NCI-H2107 treated with DMSO at 0.1 percent for 48 hours (cell line): Measurements from ENCODE around the gene GOLGA6L10.
"Not testable (repeated sequence)": the region's sequence is repeated elsewhere in the genome, so short reads cannot be mapped to it uniquely, and the experiment has no call there.

Experiments
- DNase-seq: peaks from one replicate; lab custom pipeline; 2025; ENCODE audit not compliant: unreplicated experiment; lab: John Stamatoyannopoulos, UW

Gene GOLGA6L10

GRCh38 chr15:82319522-82320278 lies 29.6 kb downstream of the GOLGA6L10 start:
- DNase-seq, result not testable (repeated sequence)

GRCh38 chr15:82318281-82318680 lies 31.0 kb downstream of the GOLGA6L10 start:
- not testable (repeated sequence) for DNase-seq

- DNase-seq, result not testable (repeated sequence)
These were observed 31.8 kb downstream of the GOLGA6L10 start for GRCh38 chr15:82317516-82317915.

GRCh38 chr15:82317091-82317489 lies 32.2 kb downstream of the GOLGA6L10 start:
- no peak for DNase-seq

GRCh38 chr15:82316247-82317090 lies 32.8 kb downstream of the GOLGA6L10 start:
- not testable (repeated sequence) for DNase-seq

- DNase-seq, result no peak
These were observed 33.6 kb downstream of the GOLGA6L10 start for GRCh38 chr15:82315519-82316246.

- no peak for DNase-seq
These were observed 34.3 kb downstream of the GOLGA6L10 start for GRCh38 chr15:82314769-82315518.

DNA sequence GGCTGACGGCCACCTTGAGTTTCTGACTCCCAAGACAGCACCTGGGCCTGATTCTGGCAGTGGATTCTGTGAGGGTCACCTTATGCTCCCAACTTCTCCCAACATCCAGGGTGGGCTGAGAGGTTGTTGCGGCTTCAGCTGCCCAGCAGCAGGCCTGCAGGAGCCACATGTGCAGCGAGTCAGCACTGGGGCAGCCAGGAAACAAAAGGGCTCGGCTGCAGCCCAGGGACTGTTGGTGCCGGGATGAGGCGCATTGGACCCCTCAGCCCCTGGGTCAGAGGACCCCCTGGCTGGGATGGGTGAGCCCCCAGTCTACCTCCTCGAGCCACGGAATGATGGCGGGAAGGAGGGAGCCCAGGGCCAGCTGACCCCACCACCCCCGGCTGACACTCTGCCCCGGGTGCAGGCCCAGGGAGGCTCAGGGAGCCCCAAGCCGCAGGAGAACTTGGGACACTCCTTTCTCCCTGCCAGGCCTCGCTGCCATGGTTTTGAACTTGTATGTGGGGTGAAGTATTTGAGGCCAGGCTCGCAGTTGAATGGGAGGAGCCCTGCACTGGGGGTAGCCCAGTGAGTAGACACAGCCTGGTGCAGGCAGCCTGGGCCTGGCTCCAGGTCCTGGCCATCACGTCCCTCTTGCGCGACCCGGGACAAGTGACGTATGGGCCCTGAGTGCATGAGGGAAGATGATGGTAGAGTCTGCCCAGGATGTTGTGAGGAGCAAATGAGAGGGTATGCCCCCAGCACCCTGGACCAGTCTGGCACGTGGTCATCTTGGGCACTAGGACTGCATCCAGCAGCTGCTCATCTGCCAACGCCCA lies 35.1 kb downstream of the GOLGA6L10 start:
- DNase-seq, result not testable (repeated sequence)

- no peak for DNase-seq
These were observed 35.8 kb downstream of the GOLGA6L10 start for GRCh38 chr15:82313446-82313845.

GRCh38 chr15:82312586-82313349 lies 36.5 kb downstream of the GOLGA6L10 start:
- DNase-seq, result no peak

- DNase-seq, result not testable (repeated sequence)
These were observed 38.0 kb downstream of the GOLGA6L10 start for GRCh38 chr15:82311321-82311720.

DNA sequence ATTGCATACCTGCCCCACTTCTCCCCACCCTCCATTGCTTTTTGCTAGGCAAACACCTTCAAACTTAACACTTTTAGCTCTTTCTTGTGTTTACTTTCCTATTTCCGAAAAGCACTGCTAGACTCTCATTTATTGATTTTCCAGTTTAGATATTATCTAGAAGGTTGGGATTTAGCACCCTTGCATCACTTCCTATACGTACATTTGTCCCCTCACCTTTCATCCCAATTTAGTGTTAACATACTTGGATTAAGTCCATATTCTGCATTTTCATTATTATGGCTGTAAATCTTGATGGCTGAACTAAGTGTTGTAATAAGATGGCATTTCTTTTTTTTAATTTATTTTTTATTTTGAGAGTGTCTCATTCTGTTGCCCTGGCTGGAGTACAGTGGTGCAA lies 39.5 kb downstream of the GOLGA6L10 start:
- no peak for DNase-seq

DNA sequence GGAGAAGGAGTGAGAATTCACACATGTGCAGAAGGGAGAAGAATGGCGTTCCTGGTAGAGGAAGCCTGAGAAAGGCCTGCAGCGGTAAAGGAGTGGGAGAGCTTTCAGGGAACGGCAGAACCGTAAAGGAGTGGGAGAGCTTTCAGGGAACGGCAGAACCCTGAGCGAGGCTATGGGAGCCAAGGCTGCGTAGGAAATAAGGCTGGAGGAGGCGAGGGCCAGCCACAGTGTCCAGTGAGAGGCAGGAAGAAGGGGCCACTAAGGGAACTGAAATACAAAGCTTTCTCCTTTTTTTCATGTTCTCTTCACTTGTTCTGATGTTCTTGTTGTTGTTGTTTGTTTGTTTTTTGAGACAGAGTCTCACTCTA lies 41.6 kb downstream of the GOLGA6L10 start:
- no peak for DNase-seq

DNA sequence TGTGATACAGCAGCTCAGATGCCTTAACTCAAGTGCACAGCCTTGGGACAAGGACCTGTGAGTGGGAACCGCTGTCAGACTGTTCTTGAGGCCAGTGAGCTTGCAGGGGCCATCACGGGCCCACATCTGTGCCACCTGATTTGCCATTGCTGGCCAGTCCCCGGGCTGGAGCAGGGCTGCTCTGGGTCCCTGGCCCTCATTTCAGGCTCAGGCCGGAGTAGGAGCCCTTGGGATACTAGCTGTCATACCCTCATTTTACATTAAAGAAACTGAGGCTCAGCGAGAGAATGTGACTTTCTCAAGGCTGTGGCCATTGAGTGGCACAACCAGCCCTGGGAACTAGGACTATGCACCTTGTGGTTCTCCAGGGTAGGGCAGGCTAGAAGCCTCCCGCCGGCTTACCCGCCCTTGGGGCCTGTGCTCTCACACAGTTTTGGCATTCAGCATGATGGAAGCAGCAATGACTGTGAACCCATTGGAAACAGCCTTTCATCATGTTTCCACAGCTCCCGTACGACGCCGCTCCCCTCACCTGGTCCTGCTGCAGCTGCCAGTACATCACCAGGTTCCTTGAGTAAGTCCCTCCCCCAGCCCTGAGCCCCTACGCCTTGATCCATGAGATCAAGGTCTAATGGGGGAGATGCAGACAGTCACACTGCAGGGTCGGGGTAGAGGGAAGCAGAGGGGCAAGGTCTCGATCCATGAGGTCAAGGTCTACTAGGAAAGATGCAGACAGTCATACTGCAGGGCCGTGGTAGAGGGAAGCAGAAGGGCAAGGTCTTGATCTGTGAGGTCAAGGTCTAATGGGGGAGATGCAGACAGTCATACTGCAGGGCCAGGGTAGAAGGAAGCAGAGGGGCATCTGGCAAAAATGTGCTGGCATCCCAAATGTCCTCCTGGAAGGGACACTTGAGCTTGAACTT lies 42.2 kb downstream of the GOLGA6L10 start:
- DNase-seq, result no peak

- DNase-seq, result no peak
These were observed 43.6 kb downstream of the GOLGA6L10 start for GRCh38 chr15:82305621-82306048.

GRCh38 chr15:82304778-82305090 lies 44.5 kb downstream of the GOLGA6L10 start:
- DNase-seq, result no peak

DNA sequence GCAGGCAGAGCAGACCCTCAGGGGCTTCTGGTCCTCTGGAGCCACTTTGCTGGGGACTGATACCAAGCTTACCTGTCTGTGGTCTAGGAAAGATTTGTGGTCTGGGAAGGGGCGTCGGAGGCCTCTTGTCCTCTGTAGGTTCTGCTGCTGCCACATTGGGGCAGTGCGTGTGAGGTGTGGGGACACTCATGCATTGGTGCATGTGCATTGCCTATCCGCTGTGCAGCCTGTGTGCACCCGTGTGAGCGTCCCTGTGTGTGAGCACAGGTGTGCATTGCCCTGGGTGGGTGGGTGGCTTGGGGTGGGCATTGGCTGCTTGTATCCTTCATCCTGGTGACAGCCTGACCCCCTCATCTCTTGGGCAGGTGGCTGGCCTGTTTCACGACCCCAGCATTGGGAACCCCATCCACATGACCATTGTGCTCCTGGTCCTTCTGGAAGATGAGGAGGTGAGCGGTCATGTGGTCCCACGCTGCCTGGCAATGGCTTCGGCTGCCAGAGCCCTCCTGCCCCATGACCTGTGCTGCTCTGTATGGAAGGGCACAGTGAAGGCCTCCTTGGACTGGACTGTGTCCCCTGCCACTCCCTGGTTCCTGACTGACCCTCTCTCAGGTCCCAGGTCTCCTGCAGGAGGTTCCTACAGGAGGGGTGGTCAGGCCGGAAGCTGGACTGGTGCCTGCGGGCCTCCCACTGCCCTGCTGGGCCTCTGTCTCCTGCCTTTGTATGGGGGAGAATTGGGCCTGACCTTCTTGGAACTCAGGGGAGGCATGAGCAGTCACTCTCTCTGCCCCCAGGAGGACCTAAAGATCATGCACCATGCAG lies 45.1 kb downstream of the GOLGA6L10 start:
- no peak for DNase-seq
